Measurements from ENCODE around the gene LRIG1. TPM values are rescaled to one million over a fixed set of nuclear protein-coding genes. Genes with fewer than 3 reads are reported as not detected.
"Not testable (repeated sequence)": the region's sequence is repeated elsewhere in the genome, so short reads cannot be mapped to it uniquely, and the experiment has no call there.

Gene LRIG1
- total RNA-seq, 1 donor from 2014 or later = 77.1 TPM

GRCh38 chr3:66432767-66433521 is 67.9 kb downstream of the LRIG1 start:
- intact Hi-C loops (cut with DNase I) = no loop called here
- peak; percentile 56 for DNase-seq (ENCODE audit: low spot score)

DNA sequence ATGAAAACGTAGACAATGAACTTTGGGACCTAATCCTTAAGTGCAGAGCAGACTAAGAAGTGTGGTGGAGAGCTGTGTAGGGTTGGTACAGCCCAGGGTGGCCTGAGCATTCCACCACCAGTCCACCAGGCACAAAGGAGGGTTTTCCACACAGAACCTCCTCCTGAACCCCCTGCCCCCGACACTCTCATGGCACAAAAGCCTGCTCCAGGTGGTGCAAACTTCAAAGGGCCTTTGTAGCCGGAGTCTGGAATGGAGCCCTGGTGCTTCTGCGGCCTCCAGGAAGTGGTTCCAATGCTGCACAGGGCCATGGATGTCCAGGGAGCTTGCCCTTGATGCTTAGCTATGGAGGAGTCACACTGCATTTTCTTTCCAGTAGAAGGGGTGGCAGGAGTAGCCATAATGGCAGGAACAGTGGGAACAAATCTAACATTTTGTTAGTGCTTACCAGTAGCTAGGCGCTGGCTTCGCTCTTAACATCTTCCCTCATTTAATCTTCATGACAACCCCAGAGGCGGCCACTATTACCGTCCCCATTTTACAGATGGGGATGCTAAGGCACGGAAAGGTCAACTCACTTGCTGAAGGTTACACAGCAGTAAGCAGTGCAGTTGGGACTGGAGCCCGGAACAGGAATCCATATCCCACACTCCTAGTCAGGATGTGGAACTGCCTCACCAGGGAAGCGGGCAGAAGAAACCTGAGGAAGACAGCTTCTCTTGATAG is 68.6 kb downstream of the LRIG1 start:
- intact Hi-C loops (cut with DNase I) = no loop called here

DNA sequence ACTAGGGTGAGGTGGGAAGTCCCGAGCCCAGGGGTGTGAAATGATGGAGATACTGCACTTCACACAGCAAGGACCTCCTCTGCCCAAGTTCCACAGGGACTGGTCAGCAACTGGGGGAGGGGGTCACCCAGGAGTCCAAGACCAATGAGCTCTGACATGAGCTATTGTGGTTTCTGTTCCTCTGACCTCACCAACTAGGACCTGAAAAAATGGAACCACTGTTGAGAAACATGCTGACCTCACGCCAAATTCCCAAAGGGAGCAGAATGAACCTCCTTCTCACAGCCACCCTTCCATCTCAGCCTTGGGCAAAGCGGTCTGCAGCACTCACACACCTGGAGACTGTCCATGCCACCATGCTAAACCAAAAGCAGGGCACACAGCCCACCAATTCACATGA is 69.3 kb downstream of the LRIG1 start:
- peak; percentile 55 for DNase-seq (ENCODE audit: low spot score)

More for the DNA sequence above, 68.6 kb downstream of the LRIG1 start:
- peak; percentile 67 for DNase-seq (ENCODE audit: low spot score)

GRCh38 chr3:66430876-66431275 is 69.9 kb downstream of the LRIG1 start:
- DNase-seq (ENCODE audit: low spot score) = peak; percentile 63
- intact Hi-C loops (cut with DNase I) = no loop called here

More for the DNA sequence above, 69.3 kb downstream of the LRIG1 start:
- intact Hi-C loops (cut with DNase I) = no loop called here

- intact Hi-C loops (cut with DNase I) = no loop called here
- DNase-seq (ENCODE audit: low spot score) = peak; percentile 82
These were observed 72.1 kb downstream of the LRIG1 start for GRCh38 chr3:66428733-66429132.

DNA sequence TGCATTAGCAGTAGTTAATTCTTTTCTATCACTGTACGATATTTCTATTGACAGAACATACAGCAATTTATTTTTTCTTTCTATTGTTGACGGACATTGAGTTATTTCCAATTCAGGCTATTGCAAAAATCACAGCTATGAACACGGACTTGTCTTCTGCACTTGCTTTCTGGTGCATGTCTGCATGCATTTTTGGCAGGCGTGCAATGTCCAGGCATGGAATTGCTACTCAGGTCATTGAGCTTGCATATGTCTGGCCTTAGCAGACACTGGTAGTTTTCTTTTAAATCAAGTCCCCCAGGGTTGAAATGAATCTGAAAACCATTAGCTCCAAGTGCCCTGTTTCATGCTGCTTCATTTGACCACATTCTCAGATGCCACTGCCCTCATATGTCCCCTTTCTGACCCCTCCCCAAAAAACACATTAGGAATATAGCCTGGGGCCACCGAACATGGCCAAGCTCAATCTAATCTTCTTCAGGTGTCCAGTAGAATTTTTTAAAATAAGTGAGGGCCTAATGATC is 72.8 kb downstream of the LRIG1 start:
- intact Hi-C loops (cut with DNase I) = no loop called here
- peak; percentile 9 for DNase-seq (ENCODE audit: low spot score)

- intact Hi-C loops (cut with DNase I) = no loop called here
These were observed 73.5 kb downstream of the LRIG1 start for GRCh38 chr3:66427352-66427751.

DNA sequence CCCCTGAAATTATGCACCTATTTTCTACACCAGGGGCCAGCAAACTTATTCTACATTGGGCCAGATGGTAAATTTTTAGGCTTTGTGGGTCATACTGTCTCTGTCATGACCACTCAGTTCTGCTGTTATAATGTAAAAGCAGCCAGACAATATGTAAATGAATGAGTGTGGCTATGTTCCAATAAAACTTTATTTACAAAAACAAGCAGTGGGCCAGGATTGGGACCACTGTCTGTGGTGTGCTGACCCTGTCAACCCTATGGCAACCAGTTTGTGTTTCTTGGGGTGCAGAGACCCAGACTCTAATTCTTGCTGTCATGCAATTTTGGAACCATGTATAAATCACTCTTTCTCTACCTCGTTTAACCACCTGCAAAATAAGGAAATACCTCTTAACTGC is 74.7 kb downstream of the LRIG1 start:
- intact Hi-C loops (cut with DNase I) = no loop called here
- peak; percentile 17 for DNase-seq (ENCODE audit: low spot score)

More at GRCh38 chr3:66427352-66427751, 73.5 kb downstream of the LRIG1 start:
- DNase-seq (ENCODE audit: low spot score) = peak; percentile 20

DNA sequence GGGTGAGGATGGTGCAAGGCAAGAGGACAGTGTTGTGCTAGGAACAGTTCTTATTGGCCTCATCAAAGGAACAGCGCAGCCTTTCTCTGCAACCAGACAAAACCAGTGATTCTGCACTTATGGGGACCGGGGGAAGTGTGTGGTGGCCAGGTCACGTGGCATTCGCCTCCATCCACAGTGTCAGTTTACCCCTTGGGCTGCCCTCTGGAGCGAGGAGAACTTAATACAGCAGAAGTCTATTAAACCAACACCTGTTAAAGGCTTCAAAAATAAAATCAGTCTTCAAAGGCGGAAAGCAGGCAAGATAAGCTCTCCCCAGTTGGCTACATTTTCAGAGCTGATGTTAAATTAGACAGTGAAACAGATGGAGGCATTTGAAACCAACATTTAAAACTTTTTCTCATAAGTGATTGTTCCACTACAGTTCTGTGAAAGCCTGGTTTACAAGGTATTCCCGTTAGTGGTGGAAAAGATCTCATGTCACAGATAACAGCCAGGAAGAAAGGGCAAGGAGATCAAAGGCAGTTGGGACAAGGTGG is 75.2 kb downstream of the LRIG1 start:
- peak; percentile 67 for DNase-seq (ENCODE audit: low spot score)
- intact Hi-C loops (cut with DNase I) = no loop called here

DNA sequence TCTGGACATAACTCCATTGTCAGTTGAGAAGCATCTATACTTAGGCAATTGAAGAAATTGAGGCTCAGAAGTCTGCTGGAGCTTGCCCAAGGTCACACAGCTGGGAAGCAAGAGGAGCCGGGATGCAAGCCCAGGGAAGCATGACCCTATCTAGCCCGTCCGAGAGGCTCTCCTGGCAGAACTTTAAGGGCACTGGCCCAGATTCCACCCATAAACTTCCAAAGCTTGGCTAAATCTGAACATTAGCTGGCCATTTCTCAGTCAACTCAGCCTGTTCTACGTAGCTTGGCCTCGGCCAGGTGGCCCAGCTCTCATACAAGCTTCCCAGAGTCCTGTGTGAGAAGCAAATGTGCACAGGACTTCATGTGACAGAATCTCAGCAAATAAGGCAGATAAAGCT is 75.8 kb downstream of the LRIG1 start:
- intact Hi-C loops (cut with DNase I) = no loop called here
- peak; percentile 76 for DNase-seq (ENCODE audit: low spot score)

- intact Hi-C loops (cut with DNase I) = no loop called here
- DNase-seq (ENCODE audit: low spot score) = peak; percentile 20
These were observed 77.0 kb downstream of the LRIG1 start for GRCh38 chr3:66423791-66424190.

DNA sequence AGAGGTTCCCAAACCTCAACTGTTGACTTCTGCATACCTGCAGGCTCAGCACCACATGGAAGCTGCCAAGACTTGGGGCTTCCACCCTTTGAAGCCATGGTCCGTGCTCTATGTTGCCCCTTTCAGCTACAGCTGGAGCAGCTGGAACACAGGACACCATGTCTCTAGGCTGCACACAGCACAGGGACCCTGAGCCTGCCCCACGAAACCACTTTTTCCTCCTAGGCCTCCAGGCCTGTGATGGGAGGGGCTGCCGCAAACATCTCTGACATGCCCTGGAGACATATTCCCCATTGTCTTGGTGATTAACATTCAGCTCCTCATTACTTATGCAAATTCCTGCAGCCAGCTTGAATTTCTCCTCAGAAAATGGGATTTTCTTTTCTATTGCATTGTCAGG is 78.9 kb downstream of the LRIG1 start:
- DNase-seq (ENCODE audit: low spot score) = peak; percentile 12
- intact Hi-C loops (cut with DNase I) = not testable (repeated sequence)

- intact Hi-C loops (cut with DNase I); DNase-seq (ENCODE audit: low spot score): not testable (repeated sequence)
These were observed 79.7 kb downstream of the LRIG1 start for GRCh38 chr3:66421144-66421543.

DNA sequence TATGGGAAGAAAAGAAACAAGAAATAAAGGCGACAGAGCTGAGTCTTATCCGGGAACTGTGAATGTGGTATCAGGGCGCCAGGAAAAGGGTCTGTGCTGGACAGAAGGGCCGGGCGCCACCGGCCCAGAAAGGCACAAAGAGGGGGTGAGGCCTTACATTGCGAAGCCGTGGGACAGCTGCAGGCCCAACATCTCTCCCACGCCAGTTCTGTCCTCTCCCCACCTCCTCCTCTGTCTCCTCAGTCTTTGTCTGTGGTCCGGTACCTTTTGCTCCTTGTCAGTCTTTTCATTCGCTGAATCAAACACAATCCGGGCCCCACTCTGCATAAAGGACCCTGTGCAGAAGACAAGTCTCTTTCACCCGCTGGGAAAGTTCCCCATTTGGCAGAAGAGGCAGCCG is 81.8 kb downstream of the LRIG1 start:
- intact Hi-C loops (cut with DNase I) = no loop called here
- no peak for DNase-seq (ENCODE audit: low spot score)

- no peak for DNase-seq (ENCODE audit: low spot score)
- intact Hi-C loops (cut with DNase I) = no loop called here
These were observed 82.3 kb downstream of the LRIG1 start for GRCh38 chr3:66418475-66418931.

- intact Hi-C loops (cut with DNase I) = no loop called here
- no peak for DNase-seq (ENCODE audit: low spot score)
These were observed 84.1 kb downstream of the LRIG1 start for GRCh38 chr3:66416556-66417304.

GRCh38 chr3:66415867-66416428 is 84.9 kb downstream of the LRIG1 start:
- DNase-seq (ENCODE audit: low spot score) = peak; percentile 67
- intact Hi-C loops (cut with DNase I) = no loop called here

DNA sequence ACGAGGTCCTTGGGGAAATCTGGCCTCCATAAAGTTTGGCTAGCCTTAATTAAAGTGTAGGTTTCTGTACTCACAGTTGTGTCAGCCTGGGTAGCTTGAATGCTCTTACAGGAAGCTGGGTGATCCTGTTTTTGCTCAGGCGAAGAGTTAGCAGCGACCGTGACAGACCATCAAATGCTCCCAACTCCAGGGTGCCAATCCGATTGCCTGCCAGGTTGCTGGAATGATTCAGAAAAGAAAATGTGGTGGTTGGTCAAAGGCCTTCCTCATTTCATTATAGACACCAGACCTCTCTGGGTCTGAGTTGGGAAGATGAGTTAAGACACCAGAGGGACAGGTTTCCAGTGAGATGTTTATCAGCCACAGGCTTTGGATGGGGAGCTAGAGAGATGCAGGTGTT is 86.0 kb downstream of the LRIG1 start:
- intact Hi-C loops (cut with DNase I) = no loop called here
- peak; percentile 24 for DNase-seq (ENCODE audit: low spot score)

DNA sequence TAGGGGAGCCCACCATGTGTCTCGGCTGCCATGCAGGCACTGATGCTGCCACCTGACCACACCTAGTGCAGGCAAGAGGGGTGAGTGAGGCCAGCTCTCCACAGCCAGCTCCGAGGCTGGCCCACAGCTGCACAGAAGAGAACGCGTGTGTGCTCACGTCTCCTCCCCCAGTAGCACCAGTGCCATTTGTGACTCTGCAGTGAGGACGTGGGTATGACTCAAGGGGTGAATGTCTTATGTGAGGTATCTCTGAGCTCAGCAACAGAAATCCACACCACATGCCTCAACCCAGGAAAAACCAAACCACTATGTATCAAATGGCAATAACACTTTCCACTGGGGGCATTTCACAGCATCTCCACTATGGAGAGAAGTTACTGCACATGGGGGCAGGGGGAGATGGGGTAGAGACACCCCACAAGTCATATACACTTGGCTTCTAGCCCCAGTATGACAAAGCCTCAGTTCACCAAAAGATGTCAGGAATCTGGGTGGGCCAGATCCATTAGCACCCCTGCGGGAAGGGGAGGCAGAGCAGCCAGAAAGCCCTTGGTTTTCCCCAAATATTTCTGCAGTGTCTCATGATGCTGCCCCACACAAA is 87.6 kb downstream of the LRIG1 start:
- peak; percentile 60 for DNase-seq (ENCODE audit: low spot score)
- intact Hi-C loops (cut with DNase I) = no loop called here
